ENCODE data around the gene SLC16A11. TPM values are rescaled to one million over a fixed set of nuclear protein-coding genes. Genes with fewer than 3 reads are reported as not detected.

Gene SLC16A11
- total RNA-seq, 1 donor from 2014 or later, result 0.47 TPM

Other genes starting within 250 kb of the SLC16A11 start
- not detected in 2 replicates for gene TEKT1, start 212.4 kb downstream of the SLC16A11 start, total RNA-seq
- not detected in 2 replicates for gene ALOX12, start 48.0 kb downstream of the SLC16A11 start, total RNA-seq
- gene RNASEK, start 31.5 kb downstream of the SLC16A11 start, total RNA-seq, result 220 and 236 TPM in 2 replicates
- gene BCL6B, start 21.0 kb downstream of the SLC16A11 start, total RNA-seq, result 2.2 and 2.5 TPM in 2 replicates
- gene SLC16A13, start 8.1 kb downstream of the SLC16A11 start, total RNA-seq, result 26.1 and 31.2 TPM in 2 replicates
- not detected in 2 replicates for gene CLEC10A, start 36.2 kb upstream of the SLC16A11 start, total RNA-seq
- not detected in 2 replicates for gene ASGR2, start 70.7 kb upstream of the SLC16A11 start, total RNA-seq
- 1.5 and 2.5 TPM in 2 replicates for gene ASGR1, start 135.3 kb upstream of the SLC16A11 start, total RNA-seq
- gene DLG4, start 175.7 kb upstream of the SLC16A11 start, total RNA-seq, result 16.1 and 18.5 TPM in 2 replicates
- 479 and 485 TPM in 2 replicates for gene ACADVL, start 175.8 kb upstream of the SLC16A11 start, total RNA-seq
- 46.8 and 46.9 TPM in 2 replicates for gene DVL2, start 190.4 kb upstream of the SLC16A11 start, total RNA-seq
- 61.5 and 67.3 TPM in 2 replicates for gene PHF23, start 195.4 kb upstream of the SLC16A11 start, total RNA-seq
- gene GABARAP, start 198.4 kb upstream of the SLC16A11 start, total RNA-seq, result 287 and 288 TPM in 2 replicates
- gene CTDNEP1, start 207.6 kb upstream of the SLC16A11 start, total RNA-seq, result 167 and 170 TPM in 2 replicates
- gene ELP5, start 208.1 kb upstream of the SLC16A11 start, total RNA-seq, result 45.0 and 50.6 TPM in 2 replicates
- gene CLDN7, start 218.4 kb upstream of the SLC16A11 start, total RNA-seq, result 0.12 and 0.49 TPM in 2 replicates
- gene SLC2A4, start 237.6 kb upstream of the SLC16A11 start, total RNA-seq, result 0.12 TPM in 1 of 2 replicates, not detected in the other

Measured in T-helper 1 cell treated with Interleukin-12 subunit alpha and Interleukin-12 subunit beta and Interleukin-4 antibody, amounts not matched to agents 30 ng/mL and 1 ng/mL, for 36 hours (primary cell).